H1 (cell line): ENCODE measurements around the gene MAML3. TPM values are rescaled to one million over a fixed set of nuclear protein-coding genes. Genes with fewer than 3 reads are reported as not detected.

ENCODE experiments used
- TAF7 ChIP-seq: optimal IDR thresholded peaks from 2 replicates; pipeline ENCODE3; 2011; ENCODE audit warnings: low read depth, mild to moderate bottlenecking, inconsistent platforms, low read length, moderate library complexity, borderline replicate concordance
- polyA plus RNA-seq, 7 experiments: library from polyadenylated mRNA; depleted of rRNA in 3 of 7; stranded (reverse) in 5 of 7; unstranded in 2 of 7; fragments of >200 nt in 5 of 7; fragments of 200-250 nt in 2 of 7; gene quantifications; 1 replicate in 5 of 7; 2 replicates in 1 of 7; 4 replicates in 1 of 7; pipeline versions ENCODE4 v1.2.1 to v1.2.3, GENCODE V29; 2011 to 2013; ENCODE audit warnings: missing spikeins in 2 of 7, mixed read lengths in 2 of 7
- total RNA-seq: library from RNA; stranded (reverse); fragmentation: NEBNext Ultra II Directional; extraction: Animal tissue kit (Norgen Biotek cat#: 25700); gene quantifications from 2 replicates; pipeline ENCODE4 v1.2.1, GENCODE V29; 2021
- TF ChIP-seq, protein P1 (sequence below): fragments of 300-600 bp; sonication (generic); IDR thresholded peaks from 2 replicates; pipeline ENCODE4 v1.7.1; 2012; ENCODE audit warnings: low read length, moderate library complexity, mild to moderate bottlenecking, inconsistent platforms; ENCODE audit not compliant: insufficient replicate concordance

Gene MAML3
- total and polyA plus RNA-seq, 2 of the 8 experiments (the other 6 are each of a cell fraction or from before 2014, with no cell fraction given): 2.1 to 5.7 TPM

- TF ChIP-seq, protein P1, sequence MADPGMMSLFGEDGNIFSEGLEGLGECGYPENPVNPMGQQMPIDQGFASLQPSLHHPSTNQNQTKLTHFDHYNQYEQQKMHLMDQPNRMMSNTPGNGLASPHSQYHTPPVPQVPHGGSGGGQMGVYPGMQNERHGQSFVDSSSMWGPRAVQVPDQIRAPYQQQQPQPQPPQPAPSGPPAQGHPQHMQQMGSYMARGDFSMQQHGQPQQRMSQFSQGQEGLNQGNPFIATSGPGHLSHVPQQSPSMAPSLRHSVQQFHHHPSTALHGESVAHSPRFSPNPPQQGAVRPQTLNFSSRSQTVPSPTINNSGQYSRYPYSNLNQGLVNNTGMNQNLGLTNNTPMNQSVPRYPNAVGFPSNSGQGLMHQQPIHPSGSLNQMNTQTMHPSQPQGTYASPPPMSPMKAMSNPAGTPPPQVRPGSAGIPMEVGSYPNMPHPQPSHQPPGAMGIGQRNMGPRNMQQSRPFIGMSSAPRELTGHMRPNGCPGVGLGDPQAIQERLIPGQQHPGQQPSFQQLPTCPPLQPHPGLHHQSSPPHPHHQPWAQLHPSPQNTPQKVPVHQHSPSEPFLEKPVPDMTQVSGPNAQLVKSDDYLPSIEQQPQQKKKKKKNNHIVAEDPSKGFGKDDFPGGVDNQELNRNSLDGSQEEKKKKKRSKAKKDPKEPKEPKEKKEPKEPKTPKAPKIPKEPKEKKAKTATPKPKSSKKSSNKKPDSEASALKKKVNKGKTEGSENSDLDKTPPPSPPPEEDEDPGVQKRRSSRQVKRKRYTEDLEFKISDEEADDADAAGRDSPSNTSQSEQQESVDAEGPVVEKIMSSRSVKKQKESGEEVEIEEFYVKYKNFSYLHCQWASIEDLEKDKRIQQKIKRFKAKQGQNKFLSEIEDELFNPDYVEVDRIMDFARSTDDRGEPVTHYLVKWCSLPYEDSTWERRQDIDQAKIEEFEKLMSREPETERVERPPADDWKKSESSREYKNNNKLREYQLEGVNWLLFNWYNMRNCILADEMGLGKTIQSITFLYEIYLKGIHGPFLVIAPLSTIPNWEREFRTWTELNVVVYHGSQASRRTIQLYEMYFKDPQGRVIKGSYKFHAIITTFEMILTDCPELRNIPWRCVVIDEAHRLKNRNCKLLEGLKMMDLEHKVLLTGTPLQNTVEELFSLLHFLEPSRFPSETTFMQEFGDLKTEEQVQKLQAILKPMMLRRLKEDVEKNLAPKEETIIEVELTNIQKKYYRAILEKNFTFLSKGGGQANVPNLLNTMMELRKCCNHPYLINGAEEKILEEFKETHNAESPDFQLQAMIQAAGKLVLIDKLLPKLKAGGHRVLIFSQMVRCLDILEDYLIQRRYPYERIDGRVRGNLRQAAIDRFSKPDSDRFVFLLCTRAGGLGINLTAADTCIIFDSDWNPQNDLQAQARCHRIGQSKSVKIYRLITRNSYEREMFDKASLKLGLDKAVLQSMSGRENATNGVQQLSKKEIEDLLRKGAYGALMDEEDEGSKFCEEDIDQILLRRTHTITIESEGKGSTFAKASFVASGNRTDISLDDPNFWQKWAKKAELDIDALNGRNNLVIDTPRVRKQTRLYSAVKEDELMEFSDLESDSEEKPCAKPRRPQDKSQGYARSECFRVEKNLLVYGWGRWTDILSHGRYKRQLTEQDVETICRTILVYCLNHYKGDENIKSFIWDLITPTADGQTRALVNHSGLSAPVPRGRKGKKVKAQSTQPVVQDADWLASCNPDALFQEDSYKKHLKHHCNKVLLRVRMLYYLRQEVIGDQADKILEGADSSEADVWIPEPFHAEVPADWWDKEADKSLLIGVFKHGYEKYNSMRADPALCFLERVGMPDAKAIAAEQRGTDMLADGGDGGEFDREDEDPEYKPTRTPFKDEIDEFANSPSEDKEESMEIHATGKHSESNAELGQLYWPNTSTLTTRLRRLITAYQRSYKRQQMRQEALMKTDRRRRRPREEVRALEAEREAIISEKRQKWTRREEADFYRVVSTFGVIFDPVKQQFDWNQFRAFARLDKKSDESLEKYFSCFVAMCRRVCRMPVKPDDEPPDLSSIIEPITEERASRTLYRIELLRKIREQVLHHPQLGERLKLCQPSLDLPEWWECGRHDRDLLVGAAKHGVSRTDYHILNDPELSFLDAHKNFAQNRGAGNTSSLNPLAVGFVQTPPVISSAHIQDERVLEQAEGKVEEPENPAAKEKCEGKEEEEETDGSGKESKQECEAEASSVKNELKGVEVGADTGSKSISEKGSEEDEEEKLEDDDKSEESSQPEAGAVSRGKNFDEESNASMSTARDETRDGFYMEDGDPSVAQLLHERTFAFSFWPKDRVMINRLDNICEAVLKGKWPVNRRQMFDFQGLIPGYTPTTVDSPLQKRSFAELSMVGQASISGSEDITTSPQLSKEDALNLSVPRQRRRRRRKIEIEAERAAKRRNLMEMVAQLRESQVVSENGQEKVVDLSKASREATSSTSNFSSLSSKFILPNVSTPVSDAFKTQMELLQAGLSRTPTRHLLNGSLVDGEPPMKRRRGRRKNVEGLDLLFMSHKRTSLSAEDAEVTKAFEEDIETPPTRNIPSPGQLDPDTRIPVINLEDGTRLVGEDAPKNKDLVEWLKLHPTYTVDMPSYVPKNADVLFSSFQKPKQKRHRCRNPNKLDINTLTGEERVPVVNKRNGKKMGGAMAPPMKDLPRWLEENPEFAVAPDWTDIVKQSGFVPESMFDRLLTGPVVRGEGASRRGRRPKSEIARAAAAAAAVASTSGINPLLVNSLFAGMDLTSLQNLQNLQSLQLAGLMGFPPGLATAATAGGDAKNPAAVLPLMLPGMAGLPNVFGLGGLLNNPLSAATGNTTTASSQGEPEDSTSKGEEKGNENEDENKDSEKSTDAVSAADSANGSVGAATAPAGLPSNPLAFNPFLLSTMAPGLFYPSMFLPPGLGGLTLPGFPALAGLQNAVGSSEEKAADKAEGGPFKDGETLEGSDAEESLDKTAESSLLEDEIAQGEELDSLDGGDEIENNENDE: no peak
- TF ChIP-seq TAF7: no peak
These were observed 389.8 kb downstream of the MAML3 start (continued) for GRCh38 chr4:139764182-139764581.
